GM21515 (cell line): ENCODE results near the gene SLC25A51.

Source experiments
- ATAC-seq: cut with Tn5 transposase; IDR thresholded peaks from one replicate; pipeline ENCODE4 v1.9.1; 2021; ENCODE audit not compliant: unreplicated experiment

SLC25A51 gene

DNA sequence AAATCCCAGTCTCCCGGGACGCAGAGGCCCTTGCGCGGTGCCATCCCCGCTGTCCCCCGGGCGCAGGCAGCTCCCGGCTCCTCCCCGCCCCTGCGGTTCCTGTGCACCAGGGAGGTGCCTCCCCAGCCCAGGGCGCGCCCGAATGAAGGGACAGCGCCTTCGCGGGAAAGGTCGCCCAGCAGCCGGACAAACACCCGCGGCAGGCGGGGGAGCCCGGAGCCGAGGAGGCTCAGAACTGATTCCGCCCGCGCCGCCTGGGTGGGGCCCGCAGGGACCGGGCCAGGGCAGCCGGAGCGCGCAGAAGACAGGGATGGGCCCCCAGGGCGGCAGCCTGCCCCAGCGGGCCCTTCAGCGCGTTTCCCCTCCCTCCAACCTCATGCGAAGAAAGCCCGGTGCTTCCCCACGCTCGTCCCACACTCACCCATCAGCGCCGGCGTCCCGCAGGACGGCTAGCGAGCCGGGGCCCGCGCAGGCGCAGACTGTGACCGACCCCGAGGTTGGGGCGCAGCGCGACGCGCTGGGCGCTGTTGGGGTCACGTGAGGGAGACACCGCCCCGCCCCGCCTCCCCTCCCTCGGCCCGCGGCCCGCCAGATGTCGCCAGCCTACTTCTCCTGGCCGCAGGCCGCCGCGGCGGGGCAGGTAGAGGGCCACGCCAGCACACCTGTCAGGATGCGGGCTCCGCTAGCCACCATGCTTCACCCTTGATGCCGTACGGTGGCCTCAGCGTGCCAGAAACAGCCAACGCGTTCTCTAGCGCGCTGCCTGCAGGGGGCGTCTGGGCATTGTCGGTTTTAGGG lies at the start of gene SLC25A51:
Gene SLC25A51 (minus strand): TSS at position 481 of the 798 bp plus-strand sequence. CDS start 15,577 bp downstream, outside the sequence.
- ATAC-seq = peak; percentile 79

DNA sequence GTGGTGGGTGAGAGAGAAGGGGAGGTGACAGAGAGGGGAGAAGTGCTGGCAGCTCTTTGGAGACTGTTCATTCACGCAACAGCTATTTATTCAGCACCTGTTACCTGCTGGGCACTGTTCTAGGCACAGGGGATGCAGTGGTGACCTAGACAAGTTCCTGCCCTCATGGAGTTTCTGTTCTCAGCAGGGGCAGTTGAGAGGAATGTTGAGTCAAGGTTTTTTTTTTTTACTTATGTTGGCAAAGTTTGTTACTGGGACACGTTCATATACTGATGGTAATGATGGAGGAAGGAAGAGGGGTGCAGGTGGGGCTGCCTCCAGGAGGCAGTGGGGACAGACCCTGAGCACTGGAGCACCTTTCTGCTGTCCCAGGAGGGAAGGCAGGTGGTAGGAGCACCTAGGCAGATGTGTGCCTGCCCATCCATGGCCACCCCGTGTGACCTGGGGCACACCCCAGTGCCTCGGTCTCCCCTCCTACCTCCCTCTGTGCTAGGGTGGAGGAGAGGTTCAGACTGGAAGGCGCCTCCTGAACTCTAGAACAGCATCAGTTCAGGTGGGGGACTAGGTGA lies 49.4 kb upstream of the SLC25A51 start:
- no peak for ATAC-seq

GRCh38 chr9:37952731-37953130 lies 48.8 kb upstream of the SLC25A51 start:
- ATAC-seq = no peak

DNA sequence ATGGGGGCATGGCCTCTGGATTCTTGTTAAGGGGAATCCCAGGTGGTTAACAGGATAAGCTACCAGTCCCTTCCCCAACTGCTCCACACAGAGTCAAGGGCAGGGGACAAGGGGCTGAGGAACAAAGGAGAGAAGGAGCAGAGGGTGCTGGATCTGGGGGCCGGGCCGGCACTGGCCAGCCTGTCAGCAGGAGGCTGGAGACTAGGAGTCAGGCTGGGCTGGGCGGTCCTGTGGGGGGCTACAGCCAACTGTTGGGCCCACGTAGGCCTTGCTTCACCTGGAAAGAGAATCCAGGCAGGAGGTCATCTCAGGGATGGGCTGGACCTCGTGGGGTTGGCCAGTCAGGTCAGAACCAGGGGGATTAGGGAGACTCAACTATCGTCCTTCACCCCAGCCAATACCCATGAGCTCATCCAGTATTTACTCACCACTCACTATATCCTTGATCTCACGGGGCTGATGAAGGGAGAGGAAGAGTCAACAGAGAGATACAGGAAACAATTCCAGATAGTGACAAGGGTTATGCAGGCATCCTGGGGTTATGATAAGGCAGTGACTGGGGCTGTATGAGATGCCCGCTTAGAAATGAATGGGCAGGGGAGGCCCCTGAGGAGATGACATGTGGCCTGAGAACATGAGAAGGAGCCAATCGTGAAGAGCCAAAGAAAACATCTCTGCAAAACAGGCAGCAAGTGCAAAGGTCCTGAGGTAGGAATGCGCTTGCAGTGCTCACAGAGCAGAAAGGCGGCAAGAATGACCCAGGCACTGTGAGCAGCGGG lies 47.9 kb upstream of the SLC25A51 start:
- no peak for ATAC-seq

DNA sequence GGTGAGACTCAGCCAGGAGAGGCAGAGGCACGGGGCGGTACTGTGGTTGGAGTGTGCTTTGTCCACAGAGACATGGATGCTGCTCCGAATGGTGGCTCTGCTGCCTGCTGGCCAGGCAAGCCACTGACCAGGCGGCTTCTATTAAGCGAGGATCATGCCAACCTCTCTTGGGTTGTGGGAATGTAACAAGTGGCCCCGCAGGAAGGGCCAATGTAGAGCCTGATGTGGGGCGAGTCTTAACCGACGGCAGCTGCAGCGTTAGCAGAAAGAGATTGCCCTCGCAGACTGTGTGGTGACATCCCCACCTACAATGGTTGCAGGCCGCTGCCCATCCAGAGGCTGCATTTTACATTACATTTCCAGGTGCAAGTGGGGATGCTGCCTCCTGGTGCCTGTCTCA lies 46.6 kb upstream of the SLC25A51 start:
- ATAC-seq = no peak

- ATAC-seq = no peak
These were observed 45.6 kb upstream of the SLC25A51 start for GRCh38 chr9:37949576-37949975.

GRCh38 chr9:37948417-37948980 lies 44.6 kb upstream of the SLC25A51 start:
- ATAC-seq = no peak

DNA sequence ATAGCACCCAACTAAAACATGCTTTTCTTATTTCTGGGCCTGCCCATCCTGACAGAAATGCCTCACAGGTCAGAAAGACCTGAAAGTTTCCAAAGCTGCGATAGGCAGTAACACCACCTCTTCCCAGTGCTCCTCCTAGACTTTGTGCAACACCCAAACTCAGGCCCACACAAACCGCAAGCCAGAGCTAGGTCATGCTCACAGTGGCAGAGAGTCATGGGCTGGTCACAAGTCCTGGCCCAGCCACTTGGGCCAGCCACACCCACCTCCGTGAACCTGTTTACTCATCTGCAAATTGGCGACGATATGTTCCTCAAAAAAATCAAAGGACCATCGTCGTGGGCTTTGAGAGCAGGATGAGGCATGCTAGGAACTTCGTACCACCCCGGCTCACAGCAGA lies 44.0 kb upstream of the SLC25A51 start:
- no peak for ATAC-seq

GRCh38 chr9:37947471-37947870 lies 43.5 kb upstream of the SLC25A51 start:
- ATAC-seq = no peak

DNA sequence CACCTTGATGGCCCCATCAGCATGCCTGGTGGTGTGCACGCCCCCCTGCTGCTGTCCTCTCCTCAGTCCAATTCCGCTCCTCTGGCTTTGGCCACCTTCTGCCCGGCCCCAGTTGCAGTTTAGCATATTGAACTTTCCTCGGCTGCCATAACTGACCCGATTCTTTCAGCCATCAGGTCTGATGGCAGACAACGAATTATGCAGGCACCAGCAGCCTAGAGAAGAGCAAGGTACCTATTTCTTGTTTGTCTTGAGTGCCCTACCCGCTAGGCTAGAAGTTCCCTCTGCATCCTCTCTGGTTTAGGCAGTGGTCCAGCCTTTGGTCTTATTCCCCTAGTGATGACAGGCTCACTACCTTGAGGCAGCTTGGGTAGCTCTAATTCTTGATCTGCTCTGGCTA lies 43.0 kb upstream of the SLC25A51 start:
- ATAC-seq = no peak

GRCh38 chr9:37946041-37946440 lies 42.1 kb upstream of the SLC25A51 start:
- no peak for ATAC-seq

DNA sequence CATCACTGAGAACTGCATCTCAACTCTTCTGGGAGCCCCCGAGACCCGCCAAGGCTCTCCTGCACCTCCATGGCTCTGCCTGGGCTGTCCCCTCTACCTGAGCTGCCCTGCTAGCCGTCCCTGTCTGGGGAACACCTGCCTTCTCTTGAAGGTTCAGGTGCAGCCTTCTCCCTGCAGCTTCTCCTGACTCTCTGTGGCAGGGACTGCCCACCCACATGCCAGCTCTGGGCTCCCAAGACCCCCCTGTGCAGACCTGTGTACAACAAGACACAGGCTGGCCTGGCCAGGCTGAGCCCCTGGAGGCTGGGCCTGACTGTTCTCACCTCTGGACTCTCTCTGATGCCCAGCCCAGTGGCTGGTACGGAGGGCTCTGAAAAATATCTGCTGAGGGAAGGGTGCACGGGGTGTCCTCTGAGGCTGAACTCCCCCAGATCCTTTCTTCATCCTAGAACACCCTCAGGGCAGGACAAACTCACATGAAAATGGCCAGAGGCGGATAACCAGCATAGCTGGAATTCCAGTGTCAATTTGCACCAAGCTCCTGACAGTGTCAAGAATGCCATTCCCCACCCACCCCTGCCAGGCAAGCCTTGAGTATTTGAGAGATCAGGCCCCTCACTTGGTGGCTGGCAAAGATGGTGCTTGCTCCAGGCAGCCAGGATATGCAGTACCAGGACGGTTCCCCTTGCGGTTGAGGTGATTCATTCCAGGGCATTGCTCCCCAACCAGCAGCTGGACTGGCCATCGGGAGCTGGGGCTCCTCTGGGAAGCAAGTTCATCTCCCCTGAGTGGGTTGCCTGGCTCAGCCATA lies 40.9 kb upstream of the SLC25A51 start:
- no peak for ATAC-seq

- ATAC-seq = no peak
These were observed 40.3 kb upstream of the SLC25A51 start for GRCh38 chr9:37944266-37944650.

DNA sequence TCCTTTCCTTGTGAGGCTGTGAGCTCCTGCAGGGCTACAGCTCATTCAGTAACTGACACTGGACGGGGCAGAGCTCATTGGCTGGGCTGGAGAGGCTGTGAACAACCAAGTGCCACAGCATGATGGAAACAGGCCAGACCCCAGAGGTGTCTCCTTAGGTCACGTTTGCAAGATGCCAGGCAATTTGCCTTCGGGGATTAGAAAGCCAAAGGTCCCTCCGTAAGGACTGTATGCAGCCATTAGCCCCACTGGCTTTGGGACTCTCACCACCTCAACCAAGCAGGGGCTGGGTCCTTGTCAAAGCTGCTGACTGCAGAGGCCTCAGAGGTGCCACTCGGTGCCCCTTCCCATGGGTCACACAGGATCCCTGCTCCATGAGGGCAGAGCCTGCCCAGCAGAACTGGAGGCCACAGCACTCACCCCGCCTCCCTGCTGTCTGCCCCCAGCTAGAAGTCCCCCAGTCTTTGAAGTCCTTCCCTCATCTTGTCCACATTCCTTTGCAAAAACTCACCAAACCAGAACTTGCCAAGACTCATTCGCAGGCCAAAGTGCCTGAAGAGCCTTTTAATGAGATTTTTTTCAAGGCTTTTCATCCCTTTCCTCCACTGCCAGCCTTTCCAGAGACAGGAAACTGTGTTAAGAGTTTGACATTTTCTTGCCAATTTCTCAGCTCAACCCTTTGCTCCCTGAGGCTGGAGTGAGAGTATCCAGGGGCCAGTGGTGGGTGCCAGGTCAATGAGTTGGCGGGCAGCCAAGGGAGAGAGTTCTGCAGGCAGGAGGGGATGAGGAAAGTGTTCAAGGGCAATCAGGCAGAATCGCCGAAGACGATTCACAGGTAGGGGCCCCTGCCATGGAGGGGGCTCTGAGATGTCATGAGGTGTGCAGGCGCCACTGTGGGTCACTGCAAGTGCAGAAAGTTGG lies 39.7 kb upstream of the SLC25A51 start:
- ATAC-seq = no peak

- ATAC-seq = no peak
These were observed 38.9 kb upstream of the SLC25A51 start for GRCh38 chr9:37942621-37943344.

DNA sequence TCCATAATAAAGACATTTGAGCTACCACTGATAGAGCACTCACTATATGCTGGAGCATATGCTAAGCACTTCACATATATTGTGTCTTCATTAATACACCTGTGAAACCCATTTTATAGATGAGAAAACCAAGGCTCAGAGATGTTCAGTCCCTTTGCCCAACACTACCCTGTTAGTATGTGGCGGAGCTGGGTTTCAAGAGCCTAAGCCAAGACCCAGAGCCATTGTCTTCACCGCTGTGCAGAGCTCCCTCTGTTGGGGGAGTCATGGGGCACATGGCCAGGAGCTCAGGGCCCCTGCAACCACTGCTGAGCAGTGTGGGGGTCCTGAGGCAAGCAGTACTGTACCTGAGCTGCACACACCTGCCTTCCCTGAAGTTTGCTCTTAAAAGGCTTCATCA lies 37.3 kb upstream of the SLC25A51 start:
- no peak for ATAC-seq

DNA sequence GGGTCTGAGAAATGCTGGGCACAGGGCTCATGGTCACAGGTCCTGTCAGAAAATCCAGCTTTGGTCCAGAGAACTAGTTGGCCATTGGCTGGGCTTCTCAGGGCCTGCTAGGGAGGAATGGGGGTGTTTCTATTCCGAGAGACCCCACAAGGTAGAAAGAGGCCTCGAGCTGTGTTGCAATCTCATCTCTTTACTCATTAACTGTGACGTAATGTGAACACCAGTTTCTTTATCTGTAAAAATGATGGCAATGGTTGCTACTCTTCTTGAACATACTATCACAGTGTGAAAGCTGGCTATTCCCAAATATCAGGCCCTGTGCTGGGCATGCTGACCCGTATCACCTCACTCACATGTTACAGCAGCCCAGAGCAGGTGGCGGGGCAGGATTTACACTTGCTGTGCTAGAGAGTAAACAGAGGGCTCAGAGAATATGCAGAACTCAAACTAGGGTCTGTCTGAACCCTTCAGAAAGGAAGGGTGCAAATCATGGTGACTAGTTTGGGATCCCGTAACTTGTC lies 35.7 kb upstream of the SLC25A51 start:
- ATAC-seq = no peak

- no peak for ATAC-seq
These were observed 34.4 kb upstream of the SLC25A51 start for GRCh38 chr9:37938121-37938891.
